D341Med (cell line): ENCODE data around the gene SHISA8.
"Not testable (repeated sequence)": the region's sequence is repeated elsewhere in the genome, so short reads cannot be mapped to it uniquely, and the experiment has no call there.

Experiments
- DNase-seq: peaks from one replicate; pipeline ENCODE4 v3.0.0; 2012; ENCODE audit warnings: low spot score

Gene SHISA8

DNA sequence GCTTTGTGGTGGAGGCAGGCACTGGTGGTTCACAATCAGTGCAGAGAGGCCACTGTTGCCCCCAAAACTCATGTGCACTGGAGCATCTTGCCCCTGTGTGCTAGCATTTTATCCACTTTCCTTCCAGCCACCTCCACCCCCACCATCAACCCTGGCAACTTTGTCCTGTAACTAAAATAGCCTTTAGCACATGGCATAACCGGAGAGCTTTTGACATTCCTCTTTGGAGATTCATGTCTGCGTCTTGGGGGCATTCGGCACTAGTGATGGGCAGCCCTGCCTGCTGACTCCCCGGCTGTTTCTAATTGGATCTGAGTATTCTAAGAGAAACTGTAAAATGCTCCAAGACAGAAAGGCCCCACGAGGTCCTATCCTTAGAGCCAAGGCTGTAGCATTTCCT is 15.8 kb downstream of the SHISA8 start:
- DNase-seq = no peak

DNA sequence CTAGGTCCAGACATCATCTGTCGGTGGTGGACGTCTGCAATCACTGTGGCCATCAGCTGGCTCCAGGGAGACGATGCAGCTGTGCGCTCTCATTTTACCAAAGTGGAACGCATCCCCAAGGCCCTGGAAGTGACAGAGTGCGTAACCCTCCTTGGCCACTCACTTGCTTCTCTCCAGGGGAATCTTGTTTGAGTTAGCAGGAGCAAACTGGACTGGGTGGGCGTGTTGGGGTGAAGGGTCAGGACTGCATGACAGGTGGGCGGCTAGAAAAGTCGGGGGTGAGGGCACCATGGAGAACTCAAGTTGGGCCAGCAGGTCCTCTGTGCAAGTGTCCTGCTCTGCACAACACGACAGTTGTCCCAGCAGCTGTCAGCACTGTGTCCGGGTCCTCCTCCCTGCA is 16.2 kb downstream of the SHISA8 start:
- DNase-seq = no peak

DNA sequence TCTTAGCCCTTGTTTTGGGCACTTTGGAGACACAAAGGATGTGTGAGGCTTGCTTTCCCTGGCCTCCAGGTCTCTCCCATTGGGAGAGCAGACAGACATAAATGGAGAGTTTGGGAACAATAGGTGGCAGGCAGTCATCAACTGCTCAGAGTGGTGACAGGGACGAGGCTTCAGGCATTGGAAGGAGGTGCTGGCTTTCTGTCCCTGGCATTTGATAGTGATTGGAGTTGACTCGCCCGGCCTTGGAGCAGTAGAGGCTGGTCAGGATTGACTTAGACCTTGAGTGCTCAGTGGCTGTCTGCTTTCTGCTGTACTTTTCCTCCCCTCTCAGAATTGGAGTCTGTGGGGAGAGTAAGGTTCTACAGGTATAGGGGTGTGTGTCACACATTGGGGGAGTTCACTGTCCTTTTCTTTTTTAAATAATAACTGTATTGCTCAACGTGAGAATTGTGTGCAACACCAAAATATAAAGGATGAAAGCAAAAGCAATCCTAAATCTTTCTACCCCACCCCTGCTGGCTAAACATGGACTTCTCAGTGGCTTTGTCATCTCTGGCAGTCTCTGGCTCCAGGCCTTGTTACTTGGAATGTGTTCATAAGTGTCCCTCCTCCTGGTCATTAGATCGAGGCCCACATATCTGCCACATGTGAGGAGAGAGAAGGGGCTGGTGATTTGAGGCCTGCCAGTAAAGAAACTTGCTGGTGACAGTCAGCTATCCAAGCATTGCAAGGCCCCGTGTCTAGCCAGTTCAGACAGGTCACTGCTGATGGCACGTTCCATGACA is 21.1 kb downstream of the SHISA8 start:
- no peak for DNase-seq

DNA sequence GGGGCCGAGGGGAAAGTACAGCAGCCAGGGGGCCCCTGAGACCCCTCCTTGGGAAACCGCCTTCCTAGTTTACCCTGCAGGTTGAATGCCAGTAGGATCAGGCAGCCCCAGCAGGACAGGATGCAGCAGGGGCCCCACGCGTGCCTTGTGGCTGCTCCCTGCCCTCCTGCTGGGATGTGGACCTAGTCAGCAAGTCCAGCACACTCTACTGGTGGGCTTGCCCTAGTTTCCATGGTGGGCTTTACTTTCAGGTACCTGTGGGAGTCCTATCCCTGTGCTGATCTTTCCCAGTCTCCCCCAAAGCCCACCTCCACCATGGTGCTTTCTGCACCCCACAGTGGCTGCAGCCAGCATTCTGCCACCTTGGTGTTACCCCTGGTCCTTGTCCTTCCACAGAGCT is 22.2 kb downstream of the SHISA8 start:
- DNase-seq = no peak

DNA sequence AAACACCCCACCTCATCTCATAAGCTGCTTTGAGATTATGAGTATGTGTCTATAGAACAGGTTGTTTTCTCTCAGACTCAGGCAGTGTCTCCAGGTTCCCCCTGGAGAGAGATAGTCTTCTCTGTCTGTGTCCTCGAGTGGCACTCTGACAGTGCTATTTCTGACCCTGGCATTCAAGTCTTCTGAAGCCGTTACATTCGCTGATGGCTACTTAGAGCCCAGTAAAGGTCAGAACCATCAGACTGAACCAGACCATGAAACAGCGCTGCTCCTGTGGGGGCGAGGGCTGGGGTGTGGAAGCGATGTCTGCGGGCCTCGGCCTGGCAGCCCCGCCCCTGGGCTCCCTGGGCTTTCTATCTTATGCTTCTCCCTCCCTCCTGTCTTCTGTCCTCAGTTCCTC is 23.5 kb downstream of the SHISA8 start:
- DNase-seq = no peak

DNA sequence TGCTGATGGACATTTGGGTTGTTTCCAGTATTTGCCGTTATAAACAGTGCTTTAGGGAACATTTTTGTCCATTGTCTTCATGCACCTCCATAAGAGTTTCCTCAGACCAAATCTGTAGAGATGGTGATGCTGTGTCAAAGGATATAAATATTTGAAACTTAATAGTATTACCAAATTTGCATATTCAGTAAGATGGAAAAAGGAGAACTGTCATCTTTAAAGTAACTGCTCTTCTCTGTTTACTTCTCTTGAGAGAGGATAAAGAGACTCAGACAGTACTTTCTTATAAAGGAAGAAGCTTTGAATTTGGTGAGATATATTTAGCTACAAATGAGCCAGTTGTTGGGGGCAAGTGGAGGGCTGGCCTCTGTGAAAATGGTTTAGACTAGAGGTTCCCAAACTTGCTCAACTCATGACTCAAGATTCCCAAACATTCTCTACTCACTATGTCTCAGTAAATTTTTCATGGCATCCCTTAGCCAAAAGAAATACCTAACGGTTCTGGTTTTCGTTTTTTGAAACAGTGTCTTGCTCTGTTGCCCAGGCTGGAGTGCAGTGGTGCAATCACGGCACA is 26.2 kb downstream of the SHISA8 start:
- DNase-seq = no peak

DNA sequence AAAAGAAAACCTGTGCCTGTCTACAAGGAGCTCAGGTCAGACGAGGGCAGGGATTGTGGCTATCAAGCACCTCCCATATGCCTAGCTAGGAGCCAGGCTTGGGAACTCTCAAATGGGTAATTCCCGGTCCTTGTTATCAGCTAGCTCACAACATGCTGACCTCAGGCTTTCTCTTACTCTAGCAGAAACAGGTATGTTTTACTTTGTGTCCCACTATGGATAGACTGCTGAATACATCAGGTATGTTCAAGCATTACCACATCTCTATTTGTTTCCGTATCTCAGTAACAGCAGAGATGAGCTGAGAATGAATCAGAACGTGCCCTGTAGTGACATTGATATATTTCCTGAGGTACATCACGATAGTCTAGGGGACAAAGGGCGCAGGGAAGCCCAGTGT is 29.4 kb downstream of the SHISA8 start:
- no peak for DNase-seq

DNA sequence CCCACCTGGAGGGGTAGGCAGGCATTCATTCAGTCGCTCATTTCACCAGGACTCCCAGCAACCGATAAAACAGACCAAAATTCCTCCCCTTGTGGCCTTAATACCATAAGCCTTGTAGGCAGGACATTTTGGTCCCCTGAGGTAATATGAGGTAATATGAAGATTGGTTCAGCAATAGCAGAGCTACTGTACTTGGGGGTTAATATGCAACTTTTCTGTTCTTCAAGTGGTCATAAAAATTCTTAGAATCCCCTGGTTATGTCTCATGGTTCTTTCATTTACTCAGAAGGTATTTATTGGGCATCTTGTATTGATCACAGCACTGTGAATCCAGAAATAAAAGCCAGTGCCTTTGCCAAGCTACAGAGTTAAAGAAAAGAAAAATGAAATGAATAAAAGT is 29.8 kb downstream of the SHISA8 start:
- no peak for DNase-seq

DNA sequence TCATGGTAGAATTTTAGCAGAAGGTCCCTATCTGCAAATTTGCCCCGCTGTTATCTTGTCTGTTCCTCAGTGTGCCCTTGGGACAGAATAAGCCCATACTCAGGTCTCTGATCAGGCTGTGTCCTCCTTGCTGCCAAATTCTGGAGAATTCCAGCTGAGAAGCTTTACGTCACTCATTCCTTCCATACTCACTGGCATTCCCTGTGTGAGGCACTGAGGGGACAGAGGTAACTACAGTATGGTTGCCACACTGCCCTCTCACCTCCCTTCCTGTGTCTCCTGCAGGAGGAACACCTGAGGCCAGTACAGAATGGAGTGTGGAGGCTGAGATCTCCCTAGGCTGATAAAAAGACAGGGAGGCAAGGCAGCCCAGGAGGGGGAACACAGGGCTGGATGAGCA is 31.5 kb downstream of the SHISA8 start:
- DNase-seq = no peak

DNA sequence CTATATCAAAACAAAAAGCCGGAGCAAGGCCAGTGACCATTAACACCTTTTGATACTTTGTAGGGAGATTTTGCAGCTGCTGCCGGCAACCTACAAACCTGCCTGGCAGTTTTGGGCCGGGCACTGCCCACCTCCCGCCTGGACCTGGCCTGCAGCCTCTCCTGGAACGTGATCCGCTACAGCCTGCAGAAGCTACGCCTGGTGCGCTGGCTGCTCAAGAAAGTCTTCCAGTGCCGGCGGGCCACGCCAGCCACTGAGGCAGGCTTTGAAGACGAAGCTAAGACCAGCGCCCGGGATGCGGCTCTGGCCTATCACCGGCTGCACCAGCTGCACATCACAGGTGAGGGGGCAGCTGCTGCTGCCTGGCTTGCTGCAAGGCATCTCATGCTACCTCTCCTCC is 34.2 kb downstream of the SHISA8 start:
- DNase-seq = no peak

DNA sequence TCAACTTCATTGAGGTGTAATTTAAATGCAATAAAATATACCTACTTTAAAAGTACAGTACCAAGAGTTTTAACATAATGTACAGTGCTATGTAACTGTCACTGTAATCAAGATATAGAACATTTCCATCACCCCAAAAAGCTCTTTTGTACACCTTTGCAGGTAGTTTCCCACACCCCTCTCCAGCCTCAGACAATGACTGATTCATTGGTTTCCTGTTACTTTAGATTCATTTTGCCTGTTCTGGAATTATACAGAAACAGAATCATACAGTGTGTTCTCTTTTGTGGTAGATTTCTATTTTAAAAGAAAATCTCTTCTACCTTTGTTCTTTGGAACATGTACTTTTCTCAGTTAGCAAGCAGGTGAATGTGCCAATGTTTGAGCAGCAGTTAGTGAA is 38.2 kb downstream of the SHISA8 start:
- no peak for DNase-seq

DNA sequence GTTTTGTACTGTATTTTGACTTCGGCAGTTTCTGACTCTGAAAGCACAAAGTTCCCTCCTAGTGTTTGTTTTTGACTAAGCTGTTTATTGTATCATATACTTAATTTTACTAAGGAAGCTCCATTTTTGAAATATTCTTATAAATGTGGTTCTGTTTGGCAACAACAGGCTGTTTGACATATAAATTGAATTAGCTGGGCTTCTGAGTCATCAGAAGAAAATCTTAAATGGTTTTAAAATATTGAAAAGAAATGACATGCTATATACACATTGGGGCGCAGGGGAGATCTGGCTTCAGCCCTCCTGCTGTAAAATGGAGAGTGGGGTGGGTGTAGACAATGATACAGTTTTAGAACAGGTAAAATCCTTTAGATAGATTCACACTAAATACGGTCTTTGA is 38.6 kb downstream of the SHISA8 start:
- DNase-seq = no peak

DNA sequence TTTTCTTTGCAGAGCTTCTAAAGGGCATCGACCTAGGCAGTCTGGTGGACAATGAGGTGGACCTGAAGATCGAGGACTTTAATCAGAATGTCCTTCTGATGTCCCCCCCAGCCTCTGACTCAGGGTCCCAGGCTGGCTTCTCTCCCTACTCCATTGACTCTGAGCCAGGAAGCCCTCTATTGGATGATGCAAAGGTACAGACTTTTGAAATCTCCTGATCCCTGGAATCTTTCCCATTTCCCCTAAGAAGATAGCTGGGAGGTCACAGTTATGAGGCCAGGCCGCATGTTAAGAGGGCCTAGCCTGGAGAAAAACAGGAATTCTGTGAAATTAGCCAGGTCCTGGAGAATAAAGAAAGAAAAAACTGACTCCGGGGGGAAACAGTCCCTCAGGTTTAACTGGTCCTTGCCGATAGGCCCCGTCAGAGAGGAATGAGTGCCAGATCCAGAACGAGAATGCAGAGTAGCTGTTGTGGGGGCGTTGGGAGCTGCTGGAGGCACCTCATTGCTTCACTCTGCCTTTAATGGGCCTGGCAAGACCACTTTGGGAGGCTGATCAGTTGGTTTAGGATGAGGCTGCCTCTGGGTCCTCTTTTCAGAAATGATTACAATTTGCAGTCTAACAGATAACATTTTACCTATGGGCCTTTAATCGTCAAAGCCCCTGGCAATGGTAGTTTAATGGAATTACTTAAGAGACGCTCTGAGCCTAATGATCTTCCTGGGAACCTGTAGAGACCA is 39.2 kb downstream of the SHISA8 start:
- no peak for DNase-seq

DNA sequence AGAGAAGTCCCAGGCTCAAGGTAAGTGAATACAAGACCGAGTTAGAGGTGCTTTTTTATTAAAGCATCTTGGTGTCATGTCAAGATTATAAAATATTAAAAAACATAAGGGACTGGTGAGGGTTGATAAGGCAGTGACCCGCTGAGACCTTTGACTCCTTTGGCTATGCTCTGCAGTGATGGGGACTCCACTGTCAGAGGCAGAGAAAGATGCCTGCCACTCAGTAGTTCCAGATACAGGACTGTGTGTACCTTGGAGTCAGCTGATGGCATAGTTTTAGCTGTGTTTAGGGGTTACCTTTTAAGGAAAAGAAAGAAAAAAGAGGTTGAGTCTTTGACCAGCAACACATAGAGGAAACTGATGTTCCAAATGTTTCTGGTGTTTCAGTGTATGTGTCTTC is 40.8 kb downstream of the SHISA8 start:
- DNase-seq = no peak

DNA sequence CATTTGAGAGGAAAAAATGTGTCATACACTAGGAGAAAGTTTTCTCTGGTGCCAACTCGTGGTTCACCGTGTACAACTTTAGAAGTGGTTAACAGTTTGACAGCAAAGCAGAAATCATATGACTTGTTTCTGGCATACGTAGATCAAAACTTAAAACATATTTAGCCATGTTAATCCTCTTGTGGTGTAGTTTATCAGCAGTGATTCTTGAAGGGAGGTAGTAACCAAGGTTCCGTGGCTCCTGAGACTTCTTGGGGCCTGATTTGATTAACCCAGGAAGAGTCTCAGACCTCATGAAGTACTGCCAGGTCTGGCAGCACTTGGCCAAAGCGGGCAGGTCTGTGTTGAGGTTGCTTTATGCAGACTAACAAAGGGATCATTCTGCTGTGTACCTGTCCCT is 41.5 kb downstream of the SHISA8 start:
- no peak for DNase-seq

DNA sequence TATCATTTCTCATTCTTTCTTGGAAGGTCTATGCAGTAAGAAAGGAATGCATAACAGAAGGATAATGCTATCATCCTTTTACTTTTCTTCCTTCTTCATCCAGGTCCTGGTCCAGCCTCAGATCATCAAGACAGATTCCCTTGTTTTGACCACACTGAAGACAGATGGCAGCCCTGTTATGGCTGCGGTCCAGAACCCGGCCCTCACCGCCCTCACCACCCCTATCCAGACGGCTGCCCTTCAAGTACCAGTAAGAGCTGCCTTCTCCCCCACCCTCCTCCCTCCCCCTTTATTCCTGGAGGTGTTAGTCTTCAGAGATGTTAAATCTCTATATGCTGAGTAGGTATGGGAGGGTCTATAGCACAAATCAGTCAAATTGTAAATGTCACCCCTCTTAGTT is 44.1 kb downstream of the SHISA8 start:
- DNase-seq = peak; percentile 75

DNA sequence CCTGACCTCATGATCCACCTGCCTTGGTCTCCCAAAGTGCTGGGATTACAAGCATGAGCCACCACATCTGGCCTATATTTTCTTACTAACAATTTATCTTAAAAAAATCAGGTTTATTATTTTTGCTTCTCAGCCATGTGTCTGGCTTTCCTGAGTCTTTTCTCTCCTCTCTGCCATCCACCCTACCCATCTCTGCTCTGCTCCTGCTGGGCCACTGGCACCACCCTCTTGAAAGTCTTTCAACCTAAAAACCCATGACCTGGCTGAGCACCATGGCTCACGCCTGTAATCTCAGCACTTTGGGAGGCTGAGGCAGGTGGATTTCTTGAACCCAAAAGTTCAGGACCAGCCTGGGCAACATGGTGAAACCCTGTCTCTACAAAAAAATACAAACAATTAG is 44.8 kb downstream of the SHISA8 start:
- DNase-seq = not testable (repeated sequence)

DNA sequence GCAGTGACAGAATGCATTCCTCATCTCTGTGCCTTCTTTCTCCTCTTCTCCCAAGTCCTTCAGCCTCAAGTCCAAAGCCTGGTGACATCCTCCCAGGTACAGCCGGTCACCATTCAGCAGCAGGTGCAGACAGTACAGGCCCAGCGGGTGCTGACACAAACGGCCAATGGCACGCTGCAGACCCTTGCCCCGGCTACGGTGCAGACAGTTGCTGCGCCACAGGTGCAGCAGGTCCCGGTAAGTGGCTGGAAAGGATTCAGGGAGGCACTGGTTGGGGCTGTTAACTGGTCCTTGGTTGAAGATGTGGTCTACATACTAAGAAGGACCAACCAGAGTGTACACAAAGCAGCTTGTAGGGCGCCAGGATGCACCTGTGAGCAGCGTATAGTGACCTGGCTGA is 46.3 kb downstream of the SHISA8 start:
- DNase-seq = no peak

DNA sequence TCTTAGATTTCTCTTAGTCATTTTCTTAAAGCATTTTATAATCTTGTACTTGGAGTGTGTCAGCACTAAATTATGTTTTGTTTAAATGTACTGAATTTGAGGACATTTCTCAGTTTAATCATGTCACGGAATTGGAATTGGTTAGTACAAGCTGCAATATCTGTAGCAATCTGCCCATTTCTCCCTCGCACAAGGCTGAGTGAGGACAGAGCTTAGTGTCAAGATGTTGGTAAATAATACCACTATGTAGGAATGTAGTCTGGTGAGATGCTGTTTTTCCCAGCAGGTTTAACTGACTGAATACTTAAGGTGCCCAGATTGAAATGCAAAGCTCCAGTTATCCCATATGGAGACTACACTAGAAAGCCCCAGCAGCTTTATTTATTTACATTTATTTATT is 51.4 kb downstream of the SHISA8 start:
- no peak for DNase-seq

DNA sequence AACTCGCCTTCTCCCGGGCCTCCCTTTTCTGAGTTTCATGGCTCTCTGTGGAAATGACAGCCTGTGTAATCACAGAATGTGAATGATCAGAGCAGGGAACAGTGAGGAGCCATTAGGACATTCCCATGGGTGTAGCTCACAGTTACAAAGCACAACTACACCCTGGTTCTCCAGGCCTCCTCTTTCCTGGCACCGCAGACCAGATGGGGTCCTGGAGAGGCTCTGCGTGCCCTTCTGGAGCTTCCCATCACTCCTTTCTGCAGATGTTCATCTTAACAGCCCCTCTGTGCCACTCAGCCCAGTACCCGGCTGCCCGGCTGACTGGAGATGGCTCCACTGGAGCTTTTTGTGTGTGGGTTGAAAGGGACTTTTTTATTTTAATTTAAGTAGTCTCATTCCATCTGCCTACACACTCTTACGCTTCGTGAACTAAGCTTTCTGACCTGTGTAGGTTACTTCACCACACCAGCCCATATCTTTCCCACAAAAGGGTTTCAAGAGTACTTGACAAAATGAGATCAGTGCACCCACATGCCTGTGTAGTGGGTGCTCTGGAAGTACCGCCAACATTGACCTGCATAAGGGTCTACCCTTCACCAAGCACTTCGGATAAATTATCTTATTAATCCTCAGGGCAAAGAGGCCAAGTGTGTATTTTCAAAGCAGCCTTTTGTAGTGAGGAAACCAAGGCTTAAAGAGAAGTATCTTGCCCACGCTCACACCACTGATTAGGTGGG is 52.2 kb downstream of the SHISA8 start:
- no peak for DNase-seq

DNA sequence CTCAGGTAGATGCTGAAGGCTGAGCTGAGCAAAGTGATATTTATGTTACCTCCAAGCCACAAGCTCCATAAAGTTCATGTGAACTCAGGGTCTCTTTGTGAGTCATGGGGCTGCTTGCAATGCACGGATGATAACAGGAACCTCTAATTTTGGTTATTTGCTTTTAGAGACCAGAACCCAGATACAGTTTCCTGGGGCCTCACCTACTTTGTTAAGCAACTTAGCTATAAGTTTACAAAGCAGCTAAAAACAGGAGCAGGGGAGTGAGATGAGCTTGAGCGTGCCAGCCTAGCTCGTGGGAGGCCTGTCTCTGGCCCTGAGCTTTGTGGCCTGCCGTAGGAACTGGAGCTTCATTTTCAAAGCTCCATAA is 52.7 kb downstream of the SHISA8 start:
- DNase-seq = no peak
